ENCODE results near the gene ZNF764.
A peak's percentile ranks its signal among the peaks of the same experiment; 100 is the strongest.

ZNF764 gene

GRCh38 chr16:30570636-30571444, 12.7 kb upstream of the ZNF764 start:
- DNase-seq (ENCODE audit: low read depth): no peak

DNA sequence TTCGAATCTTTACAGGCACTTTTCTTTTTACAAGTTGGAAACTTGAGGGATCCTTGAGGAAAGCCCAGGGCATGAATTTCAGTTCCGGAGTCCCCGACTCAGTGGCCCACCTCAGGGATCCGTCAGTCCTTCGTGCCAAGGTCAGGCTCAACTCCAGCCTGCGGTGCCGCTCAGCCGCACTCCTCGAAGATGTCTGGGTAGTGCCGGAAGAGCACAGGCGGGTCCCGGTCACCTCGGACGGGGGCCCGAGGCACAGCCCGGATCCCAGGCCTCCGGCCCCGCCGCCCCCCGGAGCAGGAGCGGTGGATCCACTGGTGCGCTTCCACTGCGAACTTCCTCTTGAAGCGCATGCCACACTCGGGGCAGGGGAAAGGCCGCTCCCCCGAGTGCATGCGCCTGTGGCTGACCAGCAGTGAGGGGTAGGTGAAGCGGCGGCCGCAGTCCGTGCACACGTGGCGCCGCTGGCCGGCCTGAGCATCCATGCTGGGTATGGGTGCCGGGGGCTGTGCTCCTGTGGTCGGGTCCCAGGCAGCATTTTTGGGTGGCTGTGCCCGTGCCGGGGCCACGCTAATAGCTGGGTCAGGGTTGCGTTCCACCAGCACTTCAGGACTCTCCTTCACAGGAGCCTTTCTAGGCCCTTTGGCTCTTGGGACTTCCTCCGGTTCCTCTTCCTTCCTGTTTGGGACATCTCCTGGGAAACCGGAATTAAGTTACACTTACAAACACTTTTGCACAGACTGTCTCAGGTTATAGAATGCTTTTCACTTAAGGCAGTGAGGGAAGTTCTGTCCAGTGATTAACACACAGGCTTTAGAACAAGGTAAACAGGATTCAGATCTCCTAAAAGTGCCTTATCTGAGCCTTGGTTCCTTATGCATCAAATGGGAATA, 11.8 kb upstream of the ZNF764 start:
- DNase-seq (ENCODE audit: low read depth): no peak

DNA sequence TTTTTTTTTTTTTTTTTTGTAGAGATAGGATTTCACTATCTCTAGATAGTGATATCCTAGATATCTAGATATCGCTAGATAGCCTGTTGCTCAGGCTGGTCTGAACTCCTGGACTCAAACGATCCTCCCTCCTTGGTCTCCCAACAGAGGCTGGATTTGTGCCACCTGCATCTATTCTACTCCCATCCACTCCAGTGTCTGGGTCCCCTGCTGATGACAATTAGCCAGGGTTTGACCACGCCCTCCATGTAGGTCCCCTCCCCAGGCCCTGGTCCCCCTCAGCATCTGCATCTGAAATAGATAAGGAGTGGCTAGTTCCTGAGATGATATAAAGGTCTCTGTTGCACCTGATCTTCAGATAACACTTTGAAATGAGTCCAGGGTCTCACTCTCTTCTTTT, 11.1 kb upstream of the ZNF764 start:
- no peak for DNase-seq (ENCODE audit: low read depth)

DNA sequence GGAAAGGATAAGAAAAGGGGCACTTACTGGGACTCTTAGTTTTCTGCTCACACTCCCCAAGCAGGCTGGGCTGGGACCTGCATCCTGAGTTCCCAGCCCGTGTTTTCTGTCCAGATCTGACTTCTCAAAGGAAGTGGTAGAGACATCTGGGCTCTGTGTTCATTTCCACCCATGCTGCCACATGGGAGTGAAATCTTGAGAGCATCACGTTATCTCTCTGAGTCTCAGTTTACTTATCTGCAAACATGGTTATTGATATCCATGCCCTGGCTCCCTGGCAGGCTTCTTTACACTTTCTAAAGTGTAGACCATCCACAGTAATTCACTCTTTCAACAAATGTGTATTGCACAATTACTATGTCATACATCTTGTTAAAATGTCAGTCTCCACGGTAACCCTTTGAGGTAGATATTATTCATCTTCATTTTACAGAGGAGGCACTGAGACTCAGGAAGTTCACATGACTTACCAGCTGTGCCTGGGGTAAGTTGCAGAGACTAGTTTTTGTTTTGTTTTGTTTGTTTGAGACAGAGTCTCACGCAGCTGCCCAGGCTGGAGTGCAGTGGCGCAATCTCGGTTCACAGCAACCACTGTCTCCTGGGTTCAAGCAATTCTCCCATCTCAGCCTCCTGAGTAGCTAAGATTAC, 9.9 kb upstream of the ZNF764 start:
- no peak for DNase-seq (ENCODE audit: low read depth)

DNA sequence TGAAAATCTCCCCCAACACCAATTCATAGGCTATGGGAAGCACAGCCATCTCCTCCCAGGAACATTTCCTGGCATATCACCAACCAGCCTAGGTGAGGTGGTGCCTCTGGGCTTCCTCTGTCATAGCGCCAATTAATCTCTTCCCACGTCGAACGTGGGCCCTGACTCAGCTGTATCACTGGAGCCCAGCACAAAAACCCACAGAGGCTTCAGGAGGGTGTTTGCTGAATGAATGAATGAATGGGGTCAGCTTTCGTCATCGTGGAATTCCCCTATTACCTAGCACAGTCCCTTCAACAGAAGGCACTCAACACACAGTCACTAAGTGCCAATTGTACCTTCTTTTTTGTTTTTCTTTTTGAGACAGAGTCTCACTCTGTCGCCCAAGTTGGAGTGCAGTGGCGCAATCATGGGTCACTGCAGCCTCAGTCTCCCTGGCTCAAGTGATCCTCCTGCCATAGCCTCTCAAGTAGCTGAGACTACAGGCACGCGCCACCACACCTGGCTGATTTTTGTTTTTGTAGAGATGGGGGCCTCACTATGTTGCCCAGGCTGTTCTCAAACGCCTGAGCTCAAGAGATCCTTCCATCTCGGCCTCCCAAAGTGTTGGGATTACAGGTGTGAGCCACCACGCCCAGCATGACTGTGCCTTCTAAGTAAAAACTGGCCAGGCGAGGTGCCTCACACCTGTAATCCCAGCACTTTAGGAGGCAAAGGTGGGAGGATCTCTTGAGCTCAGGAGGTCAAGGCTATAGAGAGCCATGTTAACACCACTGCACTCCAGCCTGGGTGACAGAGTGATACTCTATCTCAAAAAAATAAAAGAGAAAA, 9.2 kb upstream of the ZNF764 start:
- peak; percentile 26 for DNase-seq (ENCODE audit: low read depth)

GRCh38 chr16:30566531-30566930, 8.4 kb upstream of the ZNF764 start:
- no peak for DNase-seq (ENCODE audit: low read depth)

DNA sequence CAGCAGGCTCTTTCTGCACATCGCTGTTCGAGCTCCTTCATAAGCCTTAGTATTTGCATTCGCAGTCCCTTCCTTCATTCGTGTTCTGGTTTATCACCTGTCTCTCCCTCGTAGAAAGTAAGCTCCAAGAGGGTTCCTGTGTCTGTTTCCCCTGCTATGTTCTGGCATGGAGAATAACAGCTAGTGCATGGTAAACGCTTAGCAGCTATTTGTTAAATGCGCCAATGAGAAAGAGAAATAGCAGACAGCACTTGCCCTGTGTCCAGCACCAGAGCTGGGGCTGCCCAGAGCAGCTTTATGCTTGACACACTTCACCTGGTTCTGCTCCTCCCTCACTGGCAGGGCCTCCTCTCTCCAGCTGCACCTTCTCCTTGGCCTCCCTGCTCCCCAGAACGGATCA, 7.8 kb upstream of the ZNF764 start:
- no peak for DNase-seq (ENCODE audit: low read depth)

DNA sequence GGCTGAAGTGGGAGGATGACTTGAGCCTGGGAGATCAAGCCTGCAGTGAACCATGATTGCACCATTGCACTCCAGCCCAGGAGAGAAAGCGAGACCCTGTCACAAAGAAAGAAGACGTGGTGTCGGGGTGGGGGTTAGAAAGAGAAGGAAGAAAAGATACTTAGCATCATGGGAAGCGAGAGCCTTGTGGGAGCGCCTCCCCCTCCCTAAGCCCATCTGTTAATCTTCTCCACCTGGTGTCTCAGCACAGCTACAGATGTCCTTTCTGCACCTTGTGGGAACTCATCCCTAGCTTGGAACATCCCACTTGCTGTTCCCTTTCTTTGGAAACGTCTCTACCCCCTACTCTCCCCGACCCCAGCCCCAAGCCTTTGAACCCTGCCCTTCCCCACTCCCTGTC, 7.4 kb upstream of the ZNF764 start:
- DNase-seq (ENCODE audit: low read depth): no peak

DNA sequence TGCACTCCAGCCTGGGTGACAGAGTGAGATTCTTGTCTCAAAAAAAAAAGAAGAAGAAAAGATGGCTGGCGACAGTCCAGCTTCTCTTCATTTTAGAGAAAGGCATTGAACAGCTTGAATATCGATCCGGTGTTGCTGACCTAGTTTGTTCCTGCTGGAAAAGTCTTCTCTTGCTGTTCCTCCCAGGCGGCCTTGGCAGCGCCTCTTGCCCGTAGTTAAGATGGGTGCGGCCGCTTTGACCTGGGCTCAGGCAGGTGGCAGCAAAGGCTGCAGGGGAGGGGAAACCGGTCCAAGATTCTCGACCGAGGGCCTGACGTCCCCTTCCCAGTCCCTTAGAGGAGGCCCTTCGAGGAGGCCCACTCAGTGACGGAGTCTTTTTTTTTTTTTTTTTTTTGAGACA, 3.8 kb upstream of the ZNF764 start:
- DNase-seq (ENCODE audit: low read depth): no peak

- no peak for DNase-seq (ENCODE audit: low read depth)
Observed at GRCh38 chr16:30561089-30561816, 3.1 kb upstream of the ZNF764 start.

DNA sequence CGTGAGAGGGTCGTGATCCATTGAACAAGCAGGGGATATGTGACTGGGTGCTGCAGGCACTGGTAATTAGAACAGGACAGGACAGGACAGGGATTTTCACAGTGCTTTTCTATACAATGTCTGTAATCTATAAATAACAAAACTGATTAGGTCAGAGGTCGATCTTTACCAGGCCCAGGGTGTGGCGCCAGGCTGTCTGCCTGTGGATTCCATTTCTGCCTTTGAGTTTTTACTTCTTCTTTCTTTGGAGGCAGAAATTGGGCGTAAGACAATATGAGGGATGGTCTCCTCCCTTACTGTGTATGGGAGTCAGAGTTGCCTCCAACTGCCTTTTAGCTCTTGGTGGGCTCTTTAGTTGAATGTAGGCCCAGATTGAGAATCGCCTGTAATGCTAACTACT, 1.5 kb upstream of the ZNF764 start:
- DNase-seq (ENCODE audit: low read depth): no peak

DNA sequence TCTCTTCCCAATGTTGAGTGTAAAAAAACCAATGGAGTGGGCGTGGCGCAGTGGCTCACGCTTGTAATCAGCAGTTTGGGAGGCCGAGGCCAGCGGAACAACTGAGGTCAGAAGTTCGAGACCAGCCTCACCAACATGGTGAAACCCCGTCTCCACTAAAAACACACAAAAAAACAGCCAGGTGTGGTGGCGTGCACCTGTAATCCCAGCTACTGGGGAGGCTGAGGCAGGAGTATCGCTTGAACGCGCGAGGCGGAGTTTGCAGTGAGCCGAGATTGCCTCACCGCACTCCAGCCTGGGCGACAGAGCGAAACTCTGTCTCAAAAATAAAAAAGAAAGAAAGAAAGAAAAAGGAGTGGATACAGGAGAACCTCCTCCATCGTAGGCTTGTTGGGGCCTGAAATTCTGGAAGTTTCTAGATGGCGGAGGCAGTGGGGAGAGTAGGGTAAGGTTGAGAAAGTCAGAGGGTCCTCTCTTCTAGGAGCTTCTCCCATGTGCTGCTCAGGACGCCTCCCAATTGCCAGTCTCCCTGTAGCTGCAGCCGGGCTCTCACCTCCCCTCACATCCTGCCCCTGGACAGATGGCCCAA, 709 bp upstream of the ZNF764 start:
- no peak for DNase-seq (ENCODE audit: low read depth)

GRCh38 chr16:30557707-30557956, 542 bp downstream of the ZNF764 start:
- DNase-seq (ENCODE audit: low read depth): no peak

GRCh38 chr16:30556125-30556473, 2.1 kb downstream of the ZNF764 start:
- no peak for DNase-seq (ENCODE audit: low read depth)

- DNase-seq (ENCODE audit: low read depth): no peak
Observed at GRCh38 chr16:30555315-30556124, 2.7 kb downstream of the ZNF764 start.

GRCh38 chr16:30554557-30555314, 3.4 kb downstream of the ZNF764 start:
- DNase-seq (ENCODE audit: low read depth): no peak

DNA sequence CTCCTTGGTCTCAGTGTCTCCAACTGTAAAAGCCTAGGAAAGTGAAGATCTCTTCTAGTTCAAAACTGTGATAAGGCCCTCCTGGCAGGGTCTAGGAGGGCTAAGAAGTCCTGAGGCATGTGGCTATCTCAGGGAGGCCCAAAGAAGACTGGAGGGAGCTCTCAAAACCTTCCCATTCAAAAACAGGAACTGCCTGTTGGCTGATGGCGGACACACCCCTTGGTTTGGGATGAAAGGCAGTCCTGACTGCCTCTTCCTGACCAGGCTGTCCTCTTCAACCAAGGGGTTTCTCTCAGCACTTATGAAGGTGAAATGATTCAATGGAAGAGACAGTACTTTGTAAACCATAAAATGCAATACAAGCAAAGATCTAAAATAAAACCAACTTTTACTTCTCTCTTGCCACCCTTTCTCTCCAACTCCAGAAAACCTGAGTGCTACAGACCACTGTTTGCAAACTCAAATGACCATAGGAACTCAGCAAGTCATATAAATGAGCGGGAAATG, 4.7 kb downstream of the ZNF764 start:
- no peak for DNase-seq (ENCODE audit: low read depth)

DNA sequence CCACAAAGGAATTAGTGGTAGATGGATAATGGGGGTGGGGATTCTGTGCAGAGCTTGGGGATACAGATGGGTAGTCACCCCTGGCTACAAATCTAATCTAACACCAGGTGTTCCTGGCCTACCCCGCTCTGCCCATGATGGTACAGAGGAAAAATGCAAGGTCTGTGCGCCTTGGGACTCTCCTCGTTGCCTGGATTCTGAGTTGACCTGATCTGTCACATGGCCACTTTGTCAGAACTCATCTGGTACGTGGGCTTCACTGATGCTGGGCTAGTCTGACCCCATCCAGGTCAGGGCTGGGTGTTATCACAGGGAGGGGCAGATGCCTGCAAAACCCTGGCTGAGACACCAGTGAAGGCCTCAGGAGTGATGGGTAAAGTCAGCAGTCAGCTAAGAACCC, 5.2 kb downstream of the ZNF764 start:
- DNase-seq (ENCODE audit: low read depth): no peak

GRCh38 chr16:30551781-30552180, 6.4 kb downstream of the ZNF764 start:
- peak; percentile 41 for DNase-seq (ENCODE audit: low read depth)

Data from stimulated activated CD8-positive, alpha-beta memory T cell treated with anti-CD3 and anti-CD28 coated beads, Interleukin-4, amount 100 ng/mL, for 24 hours (primary cell).